ENCODE data around the gene NUDT16. TPM values are rescaled to one million over a fixed set of nuclear protein-coding genes. Genes with fewer than 3 reads are reported as not detected.

Gene NUDT16
- total RNA-seq: 16.3 TPM

GRCh38 chr3:131381445-131382291 lies at the start of gene NUDT16:
Gene NUDT16, plus strand, starts transcription at chr3:131381774. Its CDS starts 31 bp downstream, at chr3:131381805.

Other genes with a start within 250 kb of the NUDT16 start
- gene MRPL3, start 121.2 kb downstream of the NUDT16 start, total RNA-seq: 110 TPM

Data from parietal lobe (tissue), 1 donor.